A673 (cell line): ENCODE measurements around the gene EXTL1. TPM values are rescaled to one million over a fixed set of nuclear protein-coding genes. Genes with fewer than 3 reads are reported as not detected.

Experiments
- BruUV-seq: library from RNA; stranded (reverse); fragments of 400-500 nt; replicated peaks from 2 replicates; lab custom pipeline; 2021; lab: Mats Ljungman, UMichigan
- CTCF ChIA-PET: fragments of 300-600 bp; sonication (Branson Sonifier 250); formaldehyde crosslinking; loops from one replicate; lab custom pipeline; 2022; ENCODE audit warnings: antibody characterized with exemption; lab: Charles Lee
- POLR2A ChIA-PET: fragments of 300-600 bp; sonication (Branson Sonifier 250); formaldehyde crosslinking; loops from one replicate; lab custom pipeline; 2022; ENCODE audit warnings: antibody characterized with exemption; ENCODE audit not compliant: low non-redundant PET; lab: Charles Lee
- DNase-seq: peaks from one replicate; pipeline ENCODE4 v3.0.0-alpha.2; 2015; ENCODE audit warnings: low spot score
- H3K27ac ChIP-seq: fragments of 200-600 bp; sonication (generic); 2 replicates; pipeline ENCODE4 v1.5.1; 2016; ENCODE audit warnings: mixed run types, low read depth, mild to moderate bottlenecking, mixed read lengths, antibody characterized with exemption, low read length; ENCODE audit not compliant: poor library complexity, severe bottlenecking
- H3K27me3 ChIP-seq: fragments of 200-600 bp; sonication (generic); replicated peaks from 2 replicates; pipeline ENCODE4 v1.6.1; 2017; ENCODE audit warnings: mixed run types, low read depth, mild to moderate bottlenecking, mixed read lengths, antibody characterized with exemption, low read length; ENCODE audit not compliant: insufficient read depth, poor library complexity
- H3K36me3 ChIP-seq: fragments of 200-600 bp; sonication (generic); 2 replicates; pipeline ENCODE4 v1.6.1; 2016; ENCODE audit warnings: mixed run types, mild to moderate bottlenecking, mixed read lengths, antibody characterized with exemption, low read length; ENCODE audit not compliant: insufficient read depth, poor library complexity, severe bottlenecking
- H3K4me1 ChIP-seq: fragments of 200-600 bp; sonication (generic); 2 replicates; pipeline ENCODE4 v1.6.1; 2017; ENCODE audit warnings: mixed run types, mild to moderate bottlenecking, mixed read lengths, antibody characterized with exemption, low read length; ENCODE audit not compliant: insufficient read depth, poor library complexity, severe bottlenecking
- H3K4me3 ChIP-seq: fragments of 200-600 bp; sonication (generic); 2 replicates; pipeline ENCODE4 v1.5.1; 2016; ENCODE audit warnings: low read depth, mixed run types, mild to moderate bottlenecking, mixed read lengths, low read length; ENCODE audit not compliant: poor library complexity, severe bottlenecking
- H3K9me3 ChIP-seq: fragments of 200-600 bp; sonication (generic); 2 replicates; pipeline ENCODE4 v1.6.1; 2016; ENCODE audit warnings: mixed run types, low read depth, mild to moderate bottlenecking, mixed read lengths, antibody characterized with exemption, low read length; ENCODE audit not compliant: poor library complexity, severe bottlenecking
- EZH2 ChIP-seq: fragments of 200-600 bp; sonication (generic); IDR thresholded peaks from 2 replicates; pipeline ENCODE4 v1.6.1; 2017; ENCODE audit warnings: borderline replicate concordance, low read depth, mild to moderate bottlenecking, mixed read lengths, antibody characterized with exemption, low read length; ENCODE audit not compliant: poor library complexity, severe bottlenecking
- intact Hi-C: fragments of 100-400 bp; cut with micrococcal nuclease; formaldehyde crosslinking; loops from one replicate; pipeline ENCODE4 v1.10.0; 2022; ENCODE audit not compliant: unreplicated experiment
- total RNA-seq: library from RNA; stranded (reverse); gene quantifications from 2 replicates; pipeline ENCODE4 v1.2.3, GENCODE V29; 2021
- TF ChIP-seq, protein P1 (sequence below): fragments of 300-800, 200-600 bp; sonication (generic); conservative IDR thresholded peaks from 2 replicates; pipeline ENCODE4 v1.5.1; 2017; ENCODE audit warnings: low read depth, mild to moderate bottlenecking, antibody characterized with exemption, low read length, moderate library complexity, mixed read lengths

EXTL1 gene
- total RNA-seq, 1 experiment from 2014 or later: not detected

- Histone ChIP-seq H3K9me3 (no peaks in the 10 kb centered on the region), H3K27ac (no peak overlapping the region), H3K27me3 (no peaks in the 10 kb centered on the region), H3K36me3 (no peaks in the 10 kb centered on the region), H3K4me1 (peaks cover 5% of the 10 kb centered on the region), H3K4me3 (no peak overlapping the region)
- no peak for DNase-seq
- intact Hi-C loops: no loop called here
- TF ChIP-seq, protein P1, sequence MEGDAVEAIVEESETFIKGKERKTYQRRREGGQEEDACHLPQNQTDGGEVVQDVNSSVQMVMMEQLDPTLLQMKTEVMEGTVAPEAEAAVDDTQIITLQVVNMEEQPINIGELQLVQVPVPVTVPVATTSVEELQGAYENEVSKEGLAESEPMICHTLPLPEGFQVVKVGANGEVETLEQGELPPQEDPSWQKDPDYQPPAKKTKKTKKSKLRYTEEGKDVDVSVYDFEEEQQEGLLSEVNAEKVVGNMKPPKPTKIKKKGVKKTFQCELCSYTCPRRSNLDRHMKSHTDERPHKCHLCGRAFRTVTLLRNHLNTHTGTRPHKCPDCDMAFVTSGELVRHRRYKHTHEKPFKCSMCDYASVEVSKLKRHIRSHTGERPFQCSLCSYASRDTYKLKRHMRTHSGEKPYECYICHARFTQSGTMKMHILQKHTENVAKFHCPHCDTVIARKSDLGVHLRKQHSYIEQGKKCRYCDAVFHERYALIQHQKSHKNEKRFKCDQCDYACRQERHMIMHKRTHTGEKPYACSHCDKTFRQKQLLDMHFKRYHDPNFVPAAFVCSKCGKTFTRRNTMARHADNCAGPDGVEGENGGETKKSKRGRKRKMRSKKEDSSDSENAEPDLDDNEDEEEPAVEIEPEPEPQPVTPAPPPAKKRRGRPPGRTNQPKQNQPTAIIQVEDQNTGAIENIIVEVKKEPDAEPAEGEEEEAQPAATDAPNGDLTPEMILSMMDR: no peak
- TF ChIP-seq EZH2: no peak
- no TSS peak for BruUV-seq
- CTCF ChIA-PET: interaction anchor here (0.8 kb wide), 1 partner anchor 136 kb away, joined by 4 read pairs; no protein-coding TSS in a partner anchor
- POLR2A ChIA-PET: no interaction called here
Measured at GRCh38 chr1:26031611-26032220, 10.1 kb downstream of the EXTL1 start.

DNA sequence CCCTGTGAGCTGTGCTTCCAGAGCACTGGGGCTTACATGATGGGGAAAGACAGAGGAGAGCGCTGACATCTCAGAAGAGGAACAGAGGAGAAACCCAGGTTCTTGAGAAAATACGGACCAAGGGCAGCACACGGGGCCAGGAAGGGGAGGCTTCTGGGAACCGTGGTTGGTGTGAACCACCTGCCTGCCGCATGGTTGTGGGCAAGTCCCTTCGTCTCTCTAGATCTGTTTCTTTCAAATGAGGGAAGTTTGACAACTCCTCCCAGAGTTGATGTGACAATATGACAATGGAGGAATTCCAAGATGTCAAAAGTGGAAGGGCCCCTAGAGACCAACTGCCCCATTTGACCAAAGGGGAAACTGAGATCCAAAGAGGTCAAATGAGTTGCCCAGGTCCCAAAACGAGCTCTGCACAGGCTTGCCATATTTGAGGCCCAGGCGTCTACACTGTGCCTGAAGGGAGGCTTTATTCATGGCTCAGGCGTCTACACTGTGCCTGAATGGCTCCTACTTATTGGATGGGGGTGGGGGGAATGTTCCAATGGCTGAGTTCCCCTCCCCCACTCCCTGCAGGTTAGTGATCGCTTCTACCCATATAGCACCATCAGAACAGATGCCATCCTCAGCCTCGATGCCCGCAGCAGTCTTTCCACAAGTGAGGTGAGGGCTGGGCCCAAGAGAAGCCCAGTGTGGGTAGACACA lies 11.2 kb downstream of the EXTL1 start:
- BruUV-seq: no TSS peak
- TF ChIP-seq, protein P1: no peak
- TF ChIP-seq EZH2: no peak
- POLR2A ChIA-PET: no interaction called here
- DNase-seq: no peak
- Histone ChIP-seq H3K9me3 (no peaks in the 10 kb centered on the region), H3K27me3 (no peaks in the 10 kb centered on the region), H3K36me3 (no peaks in the 10 kb centered on the region), H3K4me3 (no peak overlapping the region), H3K4me1 (peaks cover 5% of the 10 kb centered on the region), H3K27ac (no peak overlapping the region)
- CTCF ChIA-PET: no interaction called here
- intact Hi-C loops: no loop called here

DNA sequence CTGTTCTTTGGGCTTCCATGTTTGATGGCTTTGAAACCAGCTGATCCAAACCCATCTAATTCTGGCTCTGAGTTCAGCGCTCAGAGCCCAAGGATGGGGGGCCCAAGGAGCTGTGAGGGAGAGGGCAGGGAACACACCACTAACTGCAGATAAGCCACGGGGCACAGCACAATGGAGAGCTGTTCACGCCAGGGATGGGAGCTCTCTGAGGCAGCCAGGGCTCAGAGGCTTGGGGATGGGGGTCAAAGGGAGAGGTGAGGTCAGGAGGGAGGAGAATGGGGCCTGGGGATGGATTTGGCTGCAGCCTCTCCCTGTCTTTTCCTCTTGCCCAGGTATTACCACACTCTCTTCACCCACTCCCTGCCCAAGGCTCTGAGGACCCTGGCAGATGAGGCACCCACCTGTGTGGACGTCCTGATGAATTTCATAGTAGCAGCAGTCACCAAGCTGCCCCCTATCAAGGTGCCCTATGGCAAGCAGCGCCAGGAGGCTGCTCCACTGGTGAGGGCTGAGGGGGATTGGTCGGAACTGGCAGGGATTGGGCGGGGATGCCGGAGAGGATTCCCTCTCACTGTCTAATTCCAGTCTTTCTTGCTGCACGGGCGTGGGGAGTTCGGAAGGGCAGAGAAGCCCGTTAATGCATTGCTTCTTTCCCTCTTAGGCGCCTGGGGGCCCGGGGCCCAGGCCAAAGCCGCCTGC lies 13.1 kb downstream of the EXTL1 start:
- H3K9me3 ChIP-seq: no peaks in the 10 kb centered on the region
- no peaks in the 10 kb centered on the region for H3K36me3 ChIP-seq
- H3K27me3 ChIP-seq: no peaks in the 10 kb centered on the region
- intact Hi-C loops: loop anchor here (5.0 kb wide), 1 partner anchor 113 kb away; no protein-coding TSS in a partner anchor
- CTCF ChIA-PET: interaction anchor here (0.8 kb wide), 1 partner anchor 139 kb away, joined by 3 read pairs; no protein-coding TSS in a partner anchor
- DNase-seq: no peak
- TF ChIP-seq, protein P1: no peak
- TF ChIP-seq EZH2: no peak
- H3K4me1 ChIP-seq: peaks cover 5% of the 10 kb centered on the region
- POLR2A ChIA-PET: no interaction called here
- H3K27ac ChIP-seq: no peak overlapping the region
- peak overlapping the region; percentile 66 for H3K4me3 ChIP-seq
- BruUV-seq: no TSS peak
